NB4 (cell line): Measurements from ENCODE around the gene MAP3K5.
A peak's percentile ranks its signal among the peaks of the same experiment; 100 is the strongest.
"Not testable (repeated sequence)": the region's sequence is repeated elsewhere in the genome, so short reads cannot be mapped to it uniquely, and the experiment has no call there.

Source experiments
- DNase-seq: peaks from one replicate; pipeline ENCODE4 v3.0.0; 2010; ENCODE audit warnings: low read depth
- H3K4me3 ChIP-seq: one replicate; pipeline ENCODE4 v1.5.1; 2011; ENCODE audit warnings: mild to moderate bottlenecking, low read depth, low read length, moderate library complexity
- CTCF ChIP-seq: IDR thresholded peaks from one replicate; pipeline ENCODE4 v1.5.1; 2012; ENCODE audit warnings: low read depth, low read length
- MYC ChIP-seq: IDR thresholded peaks from 2 replicates; pipeline ENCODE4 v1.6.1; 2011; ENCODE audit warnings: low read depth, low read length
- POLR2A ChIP-seq: IDR thresholded peaks from 2 replicates; pipeline ENCODE4 v1.6.1; 2011; ENCODE audit warnings: mild to moderate bottlenecking; ENCODE audit not compliant: insufficient read length; ENCODE audit errors: extremely low read depth
- TF ChIP-seq, protein P1 (sequence below): IDR thresholded peaks from 2 replicates; pipeline ENCODE4 v1.6.1; 2011; ENCODE audit warnings: low read depth, low read length

Gene MAP3K5

DNA sequence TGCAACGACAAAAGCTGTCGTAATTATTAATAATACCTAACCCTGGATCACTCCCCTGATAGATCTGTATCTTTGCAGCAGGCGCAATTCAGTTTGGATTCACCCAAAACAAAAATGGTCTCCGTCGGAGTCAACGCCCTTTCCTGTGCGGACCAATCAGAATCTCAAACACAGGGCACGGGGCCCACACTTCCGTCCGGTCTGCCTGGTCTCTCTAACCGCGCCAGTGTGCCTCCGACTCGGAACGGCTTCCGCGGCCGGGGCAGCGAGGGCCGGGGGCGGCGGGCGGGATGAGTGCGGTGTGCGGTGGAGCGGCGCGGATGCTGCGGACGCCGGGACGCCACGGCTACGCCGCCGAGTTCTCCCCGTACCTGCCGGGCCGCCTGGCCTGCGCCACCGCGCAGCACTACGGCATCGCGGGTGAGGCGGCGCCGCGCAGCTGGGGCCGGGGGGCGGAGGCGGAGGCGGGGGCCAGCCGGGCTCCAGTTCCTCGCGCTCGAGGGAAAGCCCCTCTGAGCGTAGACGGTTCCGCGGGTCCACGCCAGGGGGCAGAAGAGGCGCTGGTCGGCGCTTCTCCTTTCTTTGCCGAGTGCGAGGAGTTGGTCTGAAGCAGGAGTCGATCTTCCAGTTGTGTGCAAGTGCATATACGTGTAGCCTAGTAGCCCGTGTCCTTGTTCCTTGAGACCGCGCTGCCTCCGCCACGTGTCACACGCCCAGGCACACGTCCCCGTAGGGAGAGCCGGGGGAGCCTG is 30.3 kb upstream of the MAP3K5 start, which contains the start of gene PEX7:
Gene PEX7, plus strand, starts transcription at position 217 of the 752 bp plus-strand sequence. Its CDS starts 74 bp downstream, at position 291.
- TF ChIP-seq CTCF (peak; percentile 76), POLR2A (peak; percentile 71), MYC (peak; percentile 32; the same call in 1 of the 2 replicates)
- TF ChIP-seq, protein P1, sequence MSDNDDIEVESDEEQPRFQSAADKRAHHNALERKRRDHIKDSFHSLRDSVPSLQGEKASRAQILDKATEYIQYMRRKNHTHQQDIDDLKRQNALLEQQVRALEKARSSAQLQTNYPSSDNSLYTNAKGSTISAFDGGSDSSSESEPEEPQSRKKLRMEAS: peak; percentile 64
- DNase-seq: peak; percentile 97
- H3K4me3 ChIP-seq: peak within 1 kb of the TSS; percentile 79

DNA sequence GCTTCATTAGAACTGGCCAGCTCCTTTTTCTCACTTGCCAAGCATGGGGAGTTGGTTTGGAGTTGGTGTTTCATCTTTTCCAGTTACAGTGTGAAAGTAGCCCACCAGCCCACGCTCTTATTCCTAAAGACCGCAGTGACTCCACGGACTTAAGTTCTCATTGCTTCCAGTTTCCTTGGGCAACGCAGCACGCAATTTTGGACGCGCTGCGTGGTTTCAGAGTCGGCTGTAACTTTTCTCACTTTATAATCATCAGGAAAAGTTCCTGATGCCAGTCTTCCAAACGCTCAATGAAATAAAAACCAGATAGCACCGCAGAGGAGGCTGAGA is 29.7 kb upstream of the MAP3K5 start:
- TF ChIP-seq MYC (no peak), POLR2A (no peak), CTCF (no peak)
- TF ChIP-seq, protein P1: no peak
- DNase-seq: no peak
- H3K4me3 ChIP-seq: peak overlapping the region; percentile 79

DNA sequence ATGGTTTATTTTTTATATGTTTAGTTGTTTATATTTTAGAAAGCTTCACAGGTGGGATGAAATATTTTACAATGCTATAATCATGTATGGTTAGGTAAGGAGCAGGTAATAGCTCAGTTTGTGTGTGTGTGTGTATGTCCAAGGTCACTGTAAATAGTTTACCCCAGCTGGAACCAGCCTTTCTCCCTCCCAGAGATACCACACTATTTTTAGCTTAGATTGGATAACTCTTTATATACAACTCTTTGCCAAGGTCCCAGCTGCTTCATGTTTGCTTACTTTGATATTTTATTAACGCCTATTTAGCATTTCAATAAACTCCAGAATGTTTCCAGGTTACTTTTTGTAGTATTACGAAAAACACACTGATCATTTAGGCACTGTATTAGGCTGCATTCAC is 28.3 kb upstream of the MAP3K5 start:
- no peak overlapping the region for H3K4me3 ChIP-seq
- TF ChIP-seq MYC (no peak), POLR2A (no peak), CTCF (no peak)
- TF ChIP-seq, protein P1: no peak
- DNase-seq: no peak

GRCh38 chr6:136816656-136817055 is 24.4 kb upstream of the MAP3K5 start:
- TF ChIP-seq MYC: no peak
- TF ChIP-seq, protein P1: no peak
- no peak for TF ChIP-seq POLR2A
- no peak for TF ChIP-seq CTCF
- no peak overlapping the region for H3K4me3 ChIP-seq
- no peak for DNase-seq

GRCh38 chr6:136815608-136816007 is 23.3 kb upstream of the MAP3K5 start:
- not testable (repeated sequence) for H3K4me3 ChIP-seq, DNase-seq

DNA sequence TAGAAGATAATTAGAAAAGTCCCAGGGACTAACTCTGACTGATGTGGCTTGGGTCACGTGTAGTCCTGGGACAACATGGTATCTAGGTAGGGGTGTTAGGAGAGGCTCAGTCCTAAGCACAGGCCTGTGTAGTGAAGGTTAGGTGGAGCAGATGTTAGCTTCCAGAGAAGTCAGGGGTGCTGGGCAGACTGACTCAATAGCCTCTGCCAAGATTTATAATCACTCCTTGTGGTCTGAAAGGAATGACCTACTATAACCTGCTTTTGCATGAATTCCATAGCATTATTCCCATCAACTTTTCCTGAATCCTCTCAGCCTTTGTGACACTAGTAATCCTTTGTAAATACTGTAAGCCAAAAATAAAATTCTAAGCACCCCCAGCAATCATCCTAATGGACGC is 19.9 kb upstream of the MAP3K5 start:
- DNase-seq: no peak
- no peak for TF ChIP-seq MYC
- TF ChIP-seq, protein P1: no peak
- no peak for TF ChIP-seq CTCF
- no peak for TF ChIP-seq POLR2A
- no peak overlapping the region for H3K4me3 ChIP-seq
